Measurements from ENCODE around the gene PHLPP1. TPM values are rescaled to one million over a fixed set of nuclear protein-coding genes. Genes with fewer than 3 reads are reported as not detected.

The PHLPP1 gene
- total and polyA plus RNA-seq, 2 experiments from 2014 or later, result 15.7 to 73.6 TPM

DNA sequence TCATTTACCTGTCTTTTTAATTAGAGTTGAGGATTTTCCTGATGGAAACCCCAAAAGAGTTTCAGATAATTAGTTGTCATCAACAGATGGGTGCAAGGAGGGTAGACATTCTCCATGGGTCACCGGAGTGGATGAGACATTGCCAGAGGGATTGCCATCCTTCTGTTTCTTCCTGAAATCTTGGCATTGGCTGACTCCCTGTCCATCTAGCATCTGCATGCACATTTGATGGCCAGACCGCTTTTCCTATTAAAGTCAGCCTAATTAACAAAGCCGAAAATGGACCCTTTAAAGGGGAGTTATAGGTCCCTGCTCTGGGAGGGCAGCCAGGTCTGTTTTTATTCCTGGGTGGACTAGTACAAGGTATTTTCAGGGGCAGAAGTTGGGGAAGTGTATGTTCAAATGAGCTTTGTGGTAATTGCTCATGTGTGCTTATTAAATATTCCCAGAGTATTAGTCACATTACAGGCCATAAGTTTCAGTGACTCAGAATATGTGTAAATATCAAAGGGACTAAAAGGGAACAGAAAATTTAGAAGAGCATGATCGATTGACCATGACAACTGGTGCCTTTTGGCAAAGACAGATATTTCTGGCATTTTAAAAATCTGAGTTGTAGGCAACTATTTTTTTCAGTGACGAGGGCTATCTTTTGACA is 209.8 kb downstream of the PHLPP1 start (continued):
- TF ChIP-seq ETS1 (IDR thresholded peaks at IDR 0.05) (no peak), STAT1 (IDR thresholded peaks at IDR 0.05; ENCODE audit: unreplicated experiment) (no peak), ZNF114 (CRISPR knock-in tag; IDR thresholded peaks at IDR 0.05) (no peak), POLR2AphosphoS5 (IDR thresholded peaks at IDR 0.05; ENCODE audit: low read depth) (no peak), CTCF (conservative IDR thresholded peaks at IDR 0.05; ENCODE audit: low read depth in 2 of 2) (no peak)
- TF ChIP-seq, protein P1, sequence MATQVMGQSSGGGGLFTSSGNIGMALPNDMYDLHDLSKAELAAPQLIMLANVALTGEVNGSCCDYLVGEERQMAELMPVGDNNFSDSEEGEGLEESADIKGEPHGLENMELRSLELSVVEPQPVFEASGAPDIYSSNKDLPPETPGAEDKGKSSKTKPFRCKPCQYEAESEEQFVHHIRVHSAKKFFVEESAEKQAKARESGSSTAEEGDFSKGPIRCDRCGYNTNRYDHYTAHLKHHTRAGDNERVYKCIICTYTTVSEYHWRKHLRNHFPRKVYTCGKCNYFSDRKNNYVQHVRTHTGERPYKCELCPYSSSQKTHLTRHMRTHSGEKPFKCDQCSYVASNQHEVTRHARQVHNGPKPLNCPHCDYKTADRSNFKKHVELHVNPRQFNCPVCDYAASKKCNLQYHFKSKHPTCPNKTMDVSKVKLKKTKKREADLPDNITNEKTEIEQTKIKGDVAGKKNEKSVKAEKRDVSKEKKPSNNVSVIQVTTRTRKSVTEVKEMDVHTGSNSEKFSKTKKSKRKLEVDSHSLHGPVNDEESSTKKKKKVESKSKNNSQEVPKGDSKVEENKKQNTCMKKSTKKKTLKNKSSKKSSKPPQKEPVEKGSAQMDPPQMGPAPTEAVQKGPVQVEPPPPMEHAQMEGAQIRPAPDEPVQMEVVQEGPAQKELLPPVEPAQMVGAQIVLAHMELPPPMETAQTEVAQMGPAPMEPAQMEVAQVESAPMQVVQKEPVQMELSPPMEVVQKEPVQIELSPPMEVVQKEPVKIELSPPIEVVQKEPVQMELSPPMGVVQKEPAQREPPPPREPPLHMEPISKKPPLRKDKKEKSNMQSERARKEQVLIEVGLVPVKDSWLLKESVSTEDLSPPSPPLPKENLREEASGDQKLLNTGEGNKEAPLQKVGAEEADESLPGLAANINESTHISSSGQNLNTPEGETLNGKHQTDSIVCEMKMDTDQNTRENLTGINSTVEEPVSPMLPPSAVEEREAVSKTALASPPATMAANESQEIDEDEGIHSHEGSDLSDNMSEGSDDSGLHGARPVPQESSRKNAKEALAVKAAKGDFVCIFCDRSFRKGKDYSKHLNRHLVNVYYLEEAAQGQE (IDR thresholded peaks at IDR 0.05; ENCODE audit: unreplicated experiment), result no peak

GRCh38 chr18:62928326-62928725 is 213.0 kb downstream of the PHLPP1 start:
- Histone ChIP-seq H3K9me2 (ENCODE audit: insufficient read depth) (no peaks in the 10 kb centered on the region), H3F3A (replicated peaks; ENCODE audit: low read depth) (no peaks in the 10 kb centered on the region), H2AFZ (no peak overlapping the region), H3K36me3 (ENCODE audit: insufficient read depth) (0 out of 2 replicates have a peak, but pooled peaks cover 5% of the 10 kb centered on the region), H3K4me2 (no peak overlapping the region), H3K27me3 (ENCODE audit: insufficient read depth) (no peaks in the 10 kb centered on the region), H3K79me2 (replicated peaks; ENCODE audit: insufficient read depth) (peaks cover under 1% of the 10 kb centered on the region; the same call in 1 of the 2 replicates), H4K20me1 (replicated peaks; ENCODE audit: insufficient read depth) (no peaks in the 10 kb centered on the region), H3K27ac (ENCODE audit: low read depth) (no peak overlapping the region), H3K4me3 (no peak overlapping the region), H3K4me1 (ENCODE audit: insufficient read depth) (no peaks in the 10 kb centered on the region)
- Mint-ChIP-seq H3K27ac (no peak overlapping the region), H3K9me3 (peaks cover 32% of the 10 kb centered on the region), H3K36me3 (ENCODE audit: low read depth) (peaks cover 77% of the 10 kb centered on the region), H3K4me1 (no peaks in the 10 kb centered on the region; the same call in 2 of the 3 replicates), H3K4me3 (no peak overlapping the region), H3K27me3 (ENCODE audit: insufficient read depth, low read depth, poor library complexity) (peaks cover 16% of the 10 kb centered on the region)
- DNase-seq (ENCODE audit: low spot score), result no peak
- ATAC-seq, result no peak
- no peak for TF ChIP-seq EZH2 (IDR thresholded peaks at IDR 0.05; ENCODE audit: low read depth, unreplicated experiment)
- TF ChIP-seq ZNF114 (CRISPR knock-in tag; IDR thresholded peaks at IDR 0.05), result no peak
- TF ChIP-seq STAT1 (IDR thresholded peaks at IDR 0.05; ENCODE audit: unreplicated experiment), result no peak
- no peak for TF ChIP-seq CREB1 (CRISPR knock-in tag; IDR thresholded peaks at IDR 0.05; ENCODE audit: low read depth)
- no peak for TF ChIP-seq ETS1 (IDR thresholded peaks at IDR 0.05)
- TF ChIP-seq, protein P1 (IDR thresholded peaks at IDR 0.05; ENCODE audit: unreplicated experiment), result no peak
- TF ChIP-seq CTCF (conservative IDR thresholded peaks at IDR 0.05; ENCODE audit: low read depth in 2 of 2), result no peak
- TF ChIP-seq JUNB (IDR thresholded peaks at IDR 0.05; ENCODE audit: unreplicated experiment), result no peak
- no peak for TF ChIP-seq NANOG (IDR thresholded peaks at IDR 0.05; ENCODE audit: borderline replicate concordance)
- TF ChIP-seq POLR2AphosphoS5 (IDR thresholded peaks at IDR 0.05; ENCODE audit: low read depth), result no peak
- TF ChIP-seq EZH2phosphoT487 (IDR thresholded peaks at IDR 0.05; ENCODE audit: unreplicated experiment), result no peak
- TF ChIP-seq ZNF331 (CRISPR knock-in tag; IDR thresholded peaks at IDR 0.05; ENCODE audit: low read depth), result no peak
